HG02642 (cell line): Measurements from ENCODE around the gene COMMD10.
A peak's percentile ranks its signal among the peaks of the same experiment; 100 is the strongest.

Source experiments
- ATAC-seq: cut with Tn5 transposase; IDR thresholded peaks from one replicate; pipeline ENCODE4 v1.9.1; 2021; ENCODE audit warnings: mild to moderate bottlenecking; ENCODE audit not compliant: unreplicated experiment, poor library complexity

The COMMD10 gene

DNA sequence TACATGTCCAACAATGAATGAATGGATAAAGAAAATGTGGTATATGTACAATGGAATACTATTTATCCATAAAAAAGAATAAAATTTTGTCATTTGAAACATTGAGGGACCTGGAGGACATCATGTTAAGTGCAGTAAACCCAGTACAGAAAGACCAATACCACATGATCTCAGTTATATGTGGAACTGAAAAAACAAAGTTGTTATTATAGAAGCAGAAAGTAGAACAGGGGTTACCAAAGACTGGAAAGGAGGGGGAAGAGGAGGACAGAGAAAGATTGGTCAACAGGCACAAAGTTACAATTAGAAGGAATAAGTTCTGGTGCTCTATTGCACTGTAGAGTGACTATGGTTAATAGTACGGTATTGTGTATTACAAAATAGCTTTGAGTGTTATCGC lies 256.0 kb downstream of the COMMD10 start:
- peak; percentile 51 for ATAC-seq
